DND-41 (cell line): ENCODE data around the gene PIGU.

Experiments
- EZH2 ChIP-seq: IDR thresholded peaks from 3 replicates; pipeline ENCODE4 v1.6.1; 2012; ENCODE audit warnings: borderline replicate concordance, low read depth, mild to moderate bottlenecking, moderate library complexity, low read length, inconsistent platforms; ENCODE audit not compliant: severe bottlenecking
- TF ChIP-seq, protein P1 (sequence below): IDR thresholded peaks from 2 replicates; pipeline ENCODE4 v1.5.1; 2012; ENCODE audit warnings: borderline replicate concordance, low read length, moderate library complexity, mild to moderate bottlenecking; ENCODE audit not compliant: poor library complexity, severe bottlenecking; ENCODE audit errors: extremely low read depth

DNA sequence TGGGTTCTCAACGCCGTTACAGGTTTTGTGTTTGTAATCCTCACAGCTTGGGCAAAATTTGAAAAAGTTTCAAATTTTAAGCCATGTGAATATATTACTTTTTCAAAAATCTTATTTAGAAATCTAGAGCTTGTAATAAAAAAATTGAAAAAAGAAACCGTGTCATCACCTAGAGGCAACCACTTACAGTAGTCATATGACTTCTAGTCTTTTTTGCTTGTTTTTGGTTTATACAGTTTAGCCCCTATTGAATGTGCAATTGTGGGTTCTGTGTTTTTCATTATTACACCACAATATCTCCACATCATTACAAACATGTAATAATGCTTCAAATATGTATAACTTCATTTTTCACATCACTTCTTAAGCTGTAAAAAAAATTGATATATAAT lies 159.8 kb downstream of the PIGU start:
- TF ChIP-seq, protein P1, sequence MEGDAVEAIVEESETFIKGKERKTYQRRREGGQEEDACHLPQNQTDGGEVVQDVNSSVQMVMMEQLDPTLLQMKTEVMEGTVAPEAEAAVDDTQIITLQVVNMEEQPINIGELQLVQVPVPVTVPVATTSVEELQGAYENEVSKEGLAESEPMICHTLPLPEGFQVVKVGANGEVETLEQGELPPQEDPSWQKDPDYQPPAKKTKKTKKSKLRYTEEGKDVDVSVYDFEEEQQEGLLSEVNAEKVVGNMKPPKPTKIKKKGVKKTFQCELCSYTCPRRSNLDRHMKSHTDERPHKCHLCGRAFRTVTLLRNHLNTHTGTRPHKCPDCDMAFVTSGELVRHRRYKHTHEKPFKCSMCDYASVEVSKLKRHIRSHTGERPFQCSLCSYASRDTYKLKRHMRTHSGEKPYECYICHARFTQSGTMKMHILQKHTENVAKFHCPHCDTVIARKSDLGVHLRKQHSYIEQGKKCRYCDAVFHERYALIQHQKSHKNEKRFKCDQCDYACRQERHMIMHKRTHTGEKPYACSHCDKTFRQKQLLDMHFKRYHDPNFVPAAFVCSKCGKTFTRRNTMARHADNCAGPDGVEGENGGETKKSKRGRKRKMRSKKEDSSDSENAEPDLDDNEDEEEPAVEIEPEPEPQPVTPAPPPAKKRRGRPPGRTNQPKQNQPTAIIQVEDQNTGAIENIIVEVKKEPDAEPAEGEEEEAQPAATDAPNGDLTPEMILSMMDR, result no peak
- no peak for TF ChIP-seq EZH2
